A549 (cell line): ENCODE measurements around the gene FXYD3. TPM values are rescaled to one million over a fixed set of nuclear protein-coding genes. Genes with fewer than 3 reads are reported as not detected.

Experiments
- ATAC-seq, 2 experiments: fragments of 200-7000 bp in 1 of 2; fragments of >200 bp in 1 of 2; cut with Nextera tagmentation in 1 of 2; cut with Tn5 transposase in 1 of 2; 3 replicates each; pipeline versions ENCODE4 v1.8.0 to v1.9.1; 2018 to 2020; ENCODE audit warnings: mild to moderate bottlenecking in 1 of 2, moderate library complexity in 1 of 2
- CTCF ChIA-PET: fragments of 300-600 bp; sonication (Branson Sonifier 250); formaldehyde crosslinking; extraction: SDS; loops from one replicate; lab custom pipeline; 2021; ENCODE audit warnings: antibody characterized with exemption, inconsistent platforms; lab: Yijun Ruan, JAX
- POLR2A ChIA-PET: fragments of 350-600 bp; formaldehyde crosslinking; extraction: SDS; loops from one replicate; lab custom pipeline; 2021; ENCODE audit warnings: antibody characterized with exemption, inconsistent platforms; lab: Yijun Ruan, JAX
- DNase-seq, 2 experiments: peaks; one replicate each; pipeline versions ENCODE4 v3.0.0 to v3.0.0-alpha.2; 2011 to 2016; ENCODE audit warnings: low read depth in 1 of 2, low spot score in 1 of 2
- FAIRE-seq: peaks from 2 replicates; lab custom pipeline; 2011; peaks lifted over from hg19 to GRCh38; lab: Jason Lieb, UNC
- H3K27ac ChIP-seq, 2 experiments: fragments of >200 bp; sonication (Bioruptor Twin); formaldehyde crosslinking; 3 replicates each; pipeline ENCODE4 v1.5.1; 2016 to 2017
- H3K4me1 ChIP-seq: fragments of >200 bp; sonication (Bioruptor Twin); formaldehyde crosslinking; 3 replicates; pipeline ENCODE4 v1.6.1; 2016
- H3K4me2 ChIP-seq: fragments of >200 bp; sonication (Bioruptor Twin); formaldehyde crosslinking; 3 replicates; pipeline ENCODE4 v1.6.1; 2016
- H3K4me3 ChIP-seq: fragments of >200 bp; sonication (Bioruptor Twin); formaldehyde crosslinking; 3 replicates; pipeline ENCODE4 v1.5.1; 2016
- H3K9me3 ChIP-seq: fragments of >200 bp; sonication (Bioruptor Twin); formaldehyde crosslinking; 3 replicates; pipeline ENCODE4 v1.6.1; 2016
- CEBPB ChIP-seq, 2 experiments: fragments of >200 bp in 1 of 2; sonication (Bioruptor Twin) in 1 of 2; formaldehyde crosslinking in 1 of 2; IDR thresholded peaks; 2 replicates each; pipeline ENCODE4 v1.6.1; 2012 to 2016
- ESRRA ChIP-seq: fragments of 150-350 bp; IDR thresholded peaks from 2 replicates; pipeline ENCODE4 v1.6.1; 2014; ENCODE audit warnings: mild to moderate bottlenecking, low read length, borderline replicate concordance
- FOSB ChIP-seq: fragments of 250-450 bp; sonication (Bioruptor Pico); IDR thresholded peaks from 2 replicates; pipeline ENCODE4 v1.5.0; 2020; ENCODE audit warnings: mild to moderate bottlenecking, moderate library complexity
- GATA3 ChIP-seq: IDR thresholded peaks from 2 replicates; pipeline ENCODE4 v1.6.1; 2012; ENCODE audit warnings: borderline replicate concordance
- HOXA7 ChIP-seq: fragments of 250-450 bp; sonication (Bioruptor Pico); IDR thresholded peaks from 2 replicates; pipeline ENCODE4 v1.5.0; 2020; ENCODE audit warnings: mild to moderate bottlenecking, moderate library complexity
- MAX ChIP-seq: IDR thresholded peaks from 2 replicates; pipeline ENCODE4 v1.6.1; 2012
- MAZ ChIP-seq: fragments of 150-350 bp; IDR thresholded peaks from 2 replicates; pipeline ENCODE4 v1.6.1; 2014; ENCODE audit warnings: antibody characterized with exemption, low read depth, low read length, borderline replicate concordance
- MYC ChIP-seq: IDR thresholded peaks from 2 replicates; pipeline ENCODE4 v1.6.1; 2012; ENCODE audit warnings: mild to moderate bottlenecking, inconsistent platforms, low read length, improper control_type of control experiment, borderline replicate concordance
- POLR2A ChIP-seq: IDR thresholded peaks from 2 replicates; pipeline ENCODE4 v1.6.1; 2012; ENCODE audit warnings: mild to moderate bottlenecking, low read length
- REST ChIP-seq: fragments of 200-600 bp; sonication (generic); IDR thresholded peaks from 2 replicates; pipeline ENCODE4 v1.6.1; 2016; ENCODE audit warnings: antibody characterized with exemption, mild to moderate bottlenecking, moderate library complexity
- WGBS: methylation state at CpG from one replicate; pipeline ENCODE4 v1.1.6; 2017; ENCODE audit errors: missing lambda C conversion rate; 5-methylcytosine and 5-hydroxymethylcytosine counted together
- polyA plus RNA-seq, 4 experiments: library from polyadenylated mRNA; depleted of rRNA in 3 of 4; stranded (reverse); fragments of >200 nt; fragmentation: RNase III in 1 of 4; extraction: RNeasy Plus Mini Kit Qiagen cat#74134 plus additional on column Dnase treatment in 1 of 4; gene quantifications; 2 replicates in 3 of 4; 3 replicates in 1 of 4; pipeline ENCODE4 v1.2.3, GENCODE V29; 2011 to 2017

FXYD3 gene
- polyA plus RNA-seq, 2 of the 4 experiments (the other 2 are of a cell fraction) = 0.32 TPM; not detected in 1

- ChIA-PET CTCF (interaction anchor here (0.7 to 2.4 kb wide), 7 partner anchors 7 to 87 kb away, joined by 3 to 13 read pairs (median 4); partner anchors contain the start of genes FXYD5 and LGI4), POLR2A (no interaction called here)
- H3K4me1 ChIP-seq = 0 out of 3 replicates have a peak, but pooled peaks cover 3% of the 10 kb centered on the region
- peaks cover 43% of the 10 kb centered on the region for H3K9me3 ChIP-seq
- DNase-seq = no peak
- 90% methylated on average over 5 of the region's 5 CpGs for WGBS
- no peak for ATAC-seq
- H3K4me3 ChIP-seq = no peak overlapping the region
- no peak overlapping the region for H3K27ac ChIP-seq
- no peak overlapping the region for H3K4me2 ChIP-seq
- FAIRE-seq = peak; percentile 67
- no peak for TF ChIP-seq FOSB (CRISPR knock-in tag)
- TF ChIP-seq POLR2A = peak; percentile 28; the same call in 1 of the 2 replicates
- no peak for TF ChIP-seq MAZ
These were observed 51.9 kb downstream of the FXYD3 start for GRCh38 chr19:35167251-35168119.

GRCh38 chr19:35168196-35168595, 52.6 kb downstream of the FXYD3 start:
- peaks cover 36% of the 10 kb centered on the region for H3K9me3 ChIP-seq
- 64% methylated on average over 3 of the region's 3 CpGs for WGBS
- H3K27ac ChIP-seq = no peak overlapping the region
- ChIA-PET POLR2A (no interaction called here), CTCF (interaction anchor here (0.7 to 2.4 kb wide), 6 partner anchors 10 to 517 kb away, joined by 3 to 13 read pairs (median 4); no protein-coding TSS in a partner anchor)
- ATAC-seq (peak in 1 of 2 experiments; percentile 19; a peak in 2 of 6 replicates), FAIRE-seq (no peak), DNase-seq (no peak)
- H3K4me3 ChIP-seq = no peak overlapping the region
- TF ChIP-seq HOXA7 (CRISPR knock-in tag) (no peak), MYC (no peak), ESRRA (no peak), REST (no peak), GATA3 (no peak), CEBPB (IDR thresholded peaks at IDR 0.05) (no peak), MAZ (no peak)
- 0 out of 3 replicates have a peak, but pooled peaks cover 3% of the 10 kb centered on the region for H3K4me1 ChIP-seq
- no peak overlapping the region for H3K4me2 ChIP-seq

GRCh38 chr19:35169221-35169995, 53.8 kb downstream of the FXYD3 start:
- H3K4me2 ChIP-seq = no peak overlapping the region
- CTCF ChIA-PET = interaction anchor here (0.5 to 2.4 kb wide), 7 partner anchors 9 to 55 kb away, joined by 3 to 13 read pairs (median 4); partner anchors contain the start of genes FXYD5 and LGI4
- POLR2A ChIA-PET = no interaction called here
- no peak for ATAC-seq
- no peak for FAIRE-seq
- no peak overlapping the region for H3K27ac ChIP-seq
- WGBS = 82% methylated on average over 18 of the region's 18 CpGs
- no peak overlapping the region for H3K4me3 ChIP-seq
- no peak for DNase-seq
- peaks cover 25% of the 10 kb centered on the region for H3K9me3 ChIP-seq
- H3K4me1 ChIP-seq = 0 out of 3 replicates have a peak, but pooled peaks cover 3% of the 10 kb centered on the region
- TF ChIP-seq MAX = no peak
